Inferior parietal cortex (tissue), 1 donor: ENCODE data around the gene ASZ1.

Experiments used
- DNase-seq: peaks from one replicate; pipeline ENCODE4 v3.0.0-alpha.2; 2016; ENCODE audit errors: extremely low spot score

ASZ1 gene

DNA sequence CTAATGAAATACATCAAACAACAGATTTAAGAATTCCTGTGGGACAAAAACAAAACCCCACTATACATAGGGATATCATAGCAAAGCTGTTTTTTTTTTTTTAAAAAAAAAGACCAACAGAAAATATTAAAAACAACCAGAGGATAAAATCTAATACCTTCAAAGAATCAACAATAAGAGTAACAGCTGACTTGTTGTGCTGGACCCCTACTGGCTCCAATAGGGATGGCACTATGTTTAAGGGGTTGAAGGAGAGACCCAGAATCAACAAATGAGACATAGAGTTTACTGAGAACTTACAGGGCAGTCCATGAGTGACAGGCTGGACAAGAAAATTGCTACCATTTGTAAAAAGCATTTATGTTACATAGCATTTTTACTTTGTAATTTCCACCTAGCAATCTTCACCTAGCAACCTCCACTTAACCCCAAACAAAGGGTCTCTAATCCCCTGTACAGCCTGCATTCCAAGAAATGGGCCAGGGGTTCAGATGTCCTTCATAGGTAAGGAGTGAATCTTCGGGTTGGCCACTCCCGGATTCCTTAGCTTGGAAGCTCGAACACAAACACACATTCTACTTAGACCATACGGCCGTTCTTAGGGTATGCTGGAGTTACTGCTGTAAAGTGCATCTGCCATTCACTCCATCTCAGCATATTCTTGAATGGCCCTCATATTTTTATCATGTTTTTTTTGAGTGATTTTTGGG, 25.8 kb downstream of the ASZ1 start:
- DNase-seq: no peak

DNA sequence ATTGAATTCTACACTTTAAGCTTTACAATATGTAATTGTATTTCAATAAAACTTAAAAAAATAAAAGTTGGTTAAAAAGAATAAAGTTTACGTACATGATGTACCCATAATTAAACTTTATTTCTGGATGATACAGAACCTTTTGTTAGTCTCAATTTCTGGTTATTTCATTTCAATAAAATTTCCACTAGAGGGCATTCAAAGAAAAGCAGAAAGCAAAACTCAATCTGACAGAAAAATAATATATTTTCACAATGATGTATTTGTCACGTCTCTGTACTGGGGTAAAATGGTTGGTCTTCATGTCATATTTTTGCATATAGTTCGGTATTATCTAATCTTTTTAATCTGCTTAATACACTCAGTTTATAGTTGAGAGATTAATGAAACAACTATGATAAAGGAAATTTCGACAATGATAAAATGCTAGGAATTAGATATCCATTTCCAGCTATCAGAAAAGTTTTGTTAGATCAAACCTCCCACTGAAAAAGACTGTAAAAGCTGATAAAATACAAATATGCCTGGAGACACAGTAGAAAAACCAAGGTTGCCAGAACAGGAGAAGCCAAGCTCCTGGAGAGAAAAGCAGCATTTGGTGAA, 27.4 kb downstream of the ASZ1 start:
- DNase-seq: peak; percentile 25

DNA sequence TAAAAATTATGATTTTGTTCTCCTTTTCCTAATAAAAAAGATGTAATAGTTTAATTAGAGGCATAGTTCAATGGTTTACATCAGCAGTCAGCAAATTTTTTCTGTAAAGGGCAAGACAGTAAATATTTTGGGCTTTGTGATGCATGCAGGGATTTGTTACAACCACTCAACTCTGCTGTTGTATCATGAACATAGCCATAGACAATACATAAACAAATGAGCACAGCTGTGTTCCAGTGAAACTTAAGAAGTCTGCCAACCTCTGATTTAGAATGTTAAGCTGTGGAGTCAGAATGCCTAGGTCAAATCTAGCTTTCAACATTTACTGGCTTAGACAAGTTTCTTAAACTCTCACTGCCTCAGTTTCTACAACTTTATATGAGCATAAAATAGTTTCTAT, 31.6 kb downstream of the ASZ1 start:
- no peak for DNase-seq

DNA sequence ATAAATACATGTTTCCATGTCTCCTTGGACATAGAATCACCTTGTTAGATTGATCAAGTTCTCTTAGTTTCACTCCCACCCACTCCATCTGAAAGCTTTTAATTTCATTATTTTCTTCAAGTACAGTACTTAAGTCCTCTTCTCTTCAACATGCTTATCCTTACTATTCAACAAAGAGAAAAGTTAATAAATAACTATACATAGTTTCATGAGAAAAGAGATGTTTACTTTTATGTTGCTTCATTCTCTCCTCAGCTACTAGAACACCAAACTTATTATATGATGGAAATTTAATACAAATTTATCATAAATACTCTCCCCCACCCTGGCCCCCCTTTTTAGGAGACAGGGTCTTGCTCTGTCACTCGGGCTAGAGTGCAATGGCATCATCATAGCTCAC, 33.5 kb downstream of the ASZ1 start:
- no peak for DNase-seq

DNA sequence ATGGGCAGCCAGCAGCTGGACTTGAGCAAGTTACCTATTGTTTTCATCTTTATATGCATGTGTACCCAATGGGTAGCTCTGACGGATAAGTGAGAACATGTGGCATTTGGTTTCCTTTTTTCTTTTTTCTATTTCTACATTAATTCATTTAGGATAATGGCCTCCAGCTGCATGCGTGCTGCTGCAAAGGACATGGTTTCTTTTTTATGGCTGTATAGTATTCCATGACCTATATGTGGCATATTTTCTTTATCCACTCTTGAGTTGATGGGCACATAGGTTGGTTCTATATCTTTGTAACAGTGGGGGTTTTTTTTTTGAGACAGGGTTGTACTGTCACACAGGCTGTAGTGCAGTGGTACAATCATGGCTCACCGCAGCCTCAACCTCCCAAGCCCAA, 37.4 kb downstream of the ASZ1 start:
- no peak for DNase-seq

DNA sequence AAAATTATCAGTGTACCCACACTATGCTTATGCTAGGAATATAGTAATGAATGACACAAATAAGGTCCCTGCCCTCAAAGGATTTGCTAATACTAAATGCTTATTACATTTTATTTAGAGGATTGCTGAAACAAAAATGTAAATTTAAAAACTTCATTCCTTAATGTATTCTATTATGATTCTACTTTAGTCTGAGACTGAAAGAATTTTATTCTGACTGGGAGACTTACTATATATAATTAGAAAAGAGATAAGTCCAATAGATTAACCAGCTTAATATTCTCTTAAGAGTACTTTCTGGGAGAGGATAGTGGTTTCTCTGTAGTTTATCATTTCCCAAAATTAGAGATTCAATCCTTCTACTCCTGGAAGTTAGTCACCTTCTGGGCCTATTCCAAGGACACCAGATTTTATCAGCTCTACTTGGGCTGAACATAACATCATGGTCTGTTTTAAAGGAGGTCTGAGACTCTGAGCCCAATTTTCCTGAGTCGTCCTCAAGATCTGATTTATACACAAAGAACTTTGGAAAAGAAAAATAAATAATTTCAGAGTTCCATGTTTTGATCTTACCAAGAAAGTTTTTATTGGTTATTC, 41.1 kb downstream of the ASZ1 start:
- DNase-seq: no peak

DNA sequence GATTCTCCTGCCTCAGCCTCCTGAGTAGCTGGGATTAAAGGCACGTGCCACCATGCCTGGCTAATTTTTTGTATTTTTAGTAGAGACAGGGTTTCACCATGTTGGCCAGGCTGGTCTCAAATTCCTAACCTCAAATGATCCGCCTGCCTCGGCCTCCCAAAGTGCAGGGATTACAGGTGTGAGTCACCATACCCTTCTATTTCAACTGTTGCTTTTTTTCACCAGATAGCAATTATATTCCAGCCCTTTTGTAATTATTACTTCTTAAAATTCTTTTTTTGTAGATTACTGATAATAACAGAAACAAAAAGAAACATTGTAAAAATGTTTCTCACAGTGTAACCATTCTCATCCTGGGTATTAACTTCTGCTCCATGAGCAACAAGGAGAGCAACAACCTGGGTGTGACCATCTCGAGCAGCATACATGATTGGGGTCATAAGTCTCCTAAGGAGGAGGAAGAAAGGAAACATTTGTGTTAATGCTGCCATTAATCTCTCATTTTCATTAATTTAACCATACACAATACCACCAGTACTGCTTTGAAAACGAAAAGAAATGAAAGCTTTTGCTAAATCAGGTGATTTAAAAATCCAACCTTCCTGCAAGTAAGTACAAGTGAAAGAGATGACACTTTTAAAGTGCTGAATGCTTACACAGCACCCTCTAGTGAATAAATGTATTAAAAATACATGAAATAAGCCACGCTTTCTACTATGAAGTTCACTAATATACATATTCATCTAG, 41.8 kb downstream of the ASZ1 start:
- DNase-seq: peak; percentile 67

DNA sequence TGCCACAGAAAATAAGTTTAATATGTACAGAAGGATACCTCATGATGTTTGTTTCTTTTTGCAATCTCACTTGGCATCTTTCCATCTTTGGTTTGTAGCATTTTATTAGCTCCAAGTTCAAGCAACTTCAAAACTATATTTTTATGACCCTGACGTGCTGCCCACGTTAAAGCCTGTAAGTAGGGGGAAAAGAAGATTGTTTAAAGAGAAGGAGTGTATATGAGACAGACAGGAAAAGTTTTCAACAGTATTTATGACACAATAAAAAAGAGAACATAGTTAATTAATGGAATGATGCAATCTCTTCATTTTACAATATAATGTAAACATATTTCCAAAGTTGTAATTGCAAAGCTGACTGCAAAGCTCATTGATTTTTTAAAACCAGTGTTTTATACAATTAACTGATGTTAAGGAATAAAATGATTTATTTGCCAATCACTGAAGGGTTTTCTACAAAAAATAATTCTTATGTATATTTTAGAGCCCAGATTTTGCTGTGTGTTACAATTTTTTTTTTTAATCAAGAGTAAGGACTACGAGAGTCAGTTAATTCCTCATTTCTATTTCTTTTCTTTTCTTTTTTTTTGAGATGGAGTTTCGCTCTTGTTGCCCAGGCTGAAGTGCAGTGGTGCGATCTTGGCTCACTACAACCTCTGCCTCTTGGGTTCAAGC, 42.5 kb downstream of the ASZ1 start:
- DNase-seq: no peak

DNA sequence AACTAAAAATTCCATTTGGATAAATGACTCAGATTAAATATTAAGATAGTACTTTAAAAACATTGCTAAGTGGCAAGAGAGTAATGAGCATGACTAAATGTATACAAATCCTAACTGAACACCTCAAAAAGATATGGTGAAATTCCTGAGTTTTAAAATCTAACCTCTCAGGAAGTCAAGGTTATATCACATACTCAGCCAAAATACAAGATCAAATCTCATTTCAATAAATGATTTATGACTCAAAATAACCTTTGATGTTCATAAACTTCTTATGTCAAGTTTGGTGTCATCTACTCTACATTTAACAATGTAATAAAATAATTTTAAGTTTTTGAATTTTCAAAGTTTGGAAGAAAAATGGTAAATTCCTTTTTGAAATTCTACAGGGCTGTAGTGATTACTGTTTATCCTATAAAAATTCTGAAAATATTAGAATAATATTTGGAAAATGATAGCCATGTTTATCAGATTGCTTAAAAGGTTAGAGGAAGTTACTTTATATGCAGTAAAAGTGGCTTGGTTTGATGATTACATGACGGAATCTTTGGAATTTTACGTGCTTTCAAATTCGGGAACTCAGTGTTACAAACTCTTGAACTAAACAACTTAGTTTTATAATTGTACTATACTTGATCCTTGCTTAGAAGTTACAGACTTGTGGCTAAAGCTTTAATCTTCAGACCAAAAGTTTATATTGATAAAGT, 43.7 kb downstream of the ASZ1 start:
- DNase-seq: no peak

DNA sequence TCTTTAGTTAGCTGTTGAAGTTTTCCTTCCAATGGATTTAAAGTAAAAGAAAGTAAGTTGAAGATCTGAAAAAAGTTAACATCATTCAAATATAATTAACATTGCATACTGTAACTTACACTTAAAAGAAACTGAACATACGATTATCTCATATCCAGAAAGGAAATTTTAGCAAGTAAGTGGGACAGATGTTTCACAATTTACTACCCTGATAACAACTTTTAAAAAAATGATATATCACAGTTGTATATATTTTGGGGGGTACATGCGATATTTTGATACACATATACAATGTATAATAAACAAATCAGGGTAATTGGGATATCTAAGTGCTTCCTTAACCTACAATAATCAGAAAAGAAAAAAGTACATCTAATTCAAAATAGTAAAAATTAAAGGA, 44.2 kb downstream of the ASZ1 start:
- no peak for DNase-seq

DNA sequence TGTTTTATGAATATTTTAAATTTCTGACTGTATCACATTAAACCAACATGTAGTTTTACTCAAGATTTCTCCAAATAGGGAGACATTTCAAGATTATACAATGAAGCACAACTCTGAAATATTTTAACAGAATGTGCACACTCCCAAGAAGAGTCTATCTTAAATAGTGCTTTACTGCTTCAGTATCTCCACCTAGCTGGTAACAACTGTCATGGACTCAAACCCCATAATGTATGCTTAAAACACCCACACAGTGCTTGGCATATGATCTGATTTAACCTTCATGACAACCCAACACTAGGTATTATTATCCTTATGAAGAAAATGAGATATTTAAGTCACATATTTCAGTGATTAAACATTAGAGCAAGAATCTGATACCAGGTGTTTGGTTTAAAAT, 45.9 kb downstream of the ASZ1 start:
- no peak for DNase-seq

DNA sequence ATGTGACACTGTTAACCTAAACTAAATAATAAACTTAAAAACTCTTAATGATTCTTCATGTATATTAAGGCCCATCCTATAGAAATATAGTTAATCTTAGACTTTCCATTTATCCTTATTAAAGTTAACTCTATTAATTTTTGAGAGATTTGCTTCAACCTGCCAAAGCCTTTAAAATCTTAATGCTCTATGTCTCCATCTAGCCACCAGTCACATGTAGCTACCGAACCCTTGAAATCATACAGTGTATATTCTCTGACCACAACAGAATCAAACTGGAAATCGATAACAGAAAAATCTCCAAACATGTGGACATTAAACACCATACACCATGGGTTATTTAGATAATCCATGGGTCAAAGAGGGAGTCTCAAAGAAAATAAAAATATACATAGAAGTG, 51.9 kb downstream of the ASZ1 start:
- no peak for DNase-seq

DNA sequence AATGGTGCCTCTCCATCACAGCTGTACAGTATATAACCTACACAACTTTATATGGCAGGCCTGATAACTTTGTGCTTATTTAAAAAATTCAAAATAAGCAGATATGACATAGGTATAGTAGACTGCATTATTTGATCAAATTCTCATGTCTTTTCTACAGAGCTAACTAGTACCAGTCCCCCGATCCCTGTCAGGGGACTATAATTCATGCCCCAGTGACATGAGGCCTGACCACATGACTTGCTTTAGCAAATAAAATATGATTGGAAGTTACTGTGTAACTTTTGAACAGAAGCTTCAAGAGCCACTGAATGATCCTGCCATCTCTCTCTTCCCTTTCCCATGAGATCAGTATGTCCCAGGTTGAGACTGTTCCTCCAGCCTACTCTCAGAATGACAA, 55.2 kb downstream of the ASZ1 start:
- no peak for DNase-seq

DNA sequence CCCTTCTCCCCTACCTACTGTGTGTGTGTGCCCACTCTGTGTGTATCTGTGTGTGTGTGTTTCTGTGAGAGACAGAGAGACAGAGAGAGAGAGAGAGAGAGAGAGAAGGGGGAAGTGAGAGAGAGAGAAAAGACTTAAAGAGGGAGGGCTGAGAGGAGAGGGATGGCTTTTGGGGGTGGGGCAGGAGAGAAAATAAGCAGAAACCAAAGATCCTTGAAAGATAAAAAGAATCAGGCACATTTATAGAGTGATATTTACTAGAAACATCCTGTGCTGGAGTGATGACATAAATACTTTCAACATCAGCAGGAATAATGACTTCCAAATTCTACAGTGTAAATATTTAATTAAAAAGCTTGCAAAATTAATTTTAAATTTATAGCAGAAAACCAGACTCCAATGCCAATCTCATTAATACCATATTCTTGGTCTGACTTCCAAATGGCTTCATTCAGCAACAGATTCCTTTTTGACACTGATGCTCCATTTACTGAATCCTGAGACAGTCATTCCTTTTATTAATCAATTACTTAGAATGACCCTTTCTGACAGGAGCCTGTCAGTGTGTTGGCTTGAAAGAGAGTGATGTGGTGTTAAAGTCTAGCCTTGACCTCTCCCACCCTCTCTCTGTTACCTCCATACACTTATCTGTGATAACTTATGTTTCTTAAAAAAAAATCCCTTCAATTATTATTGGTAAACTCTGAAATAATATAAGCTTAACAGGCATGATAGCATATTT, 62.8 kb downstream of the ASZ1 start:
- no peak for DNase-seq

DNA sequence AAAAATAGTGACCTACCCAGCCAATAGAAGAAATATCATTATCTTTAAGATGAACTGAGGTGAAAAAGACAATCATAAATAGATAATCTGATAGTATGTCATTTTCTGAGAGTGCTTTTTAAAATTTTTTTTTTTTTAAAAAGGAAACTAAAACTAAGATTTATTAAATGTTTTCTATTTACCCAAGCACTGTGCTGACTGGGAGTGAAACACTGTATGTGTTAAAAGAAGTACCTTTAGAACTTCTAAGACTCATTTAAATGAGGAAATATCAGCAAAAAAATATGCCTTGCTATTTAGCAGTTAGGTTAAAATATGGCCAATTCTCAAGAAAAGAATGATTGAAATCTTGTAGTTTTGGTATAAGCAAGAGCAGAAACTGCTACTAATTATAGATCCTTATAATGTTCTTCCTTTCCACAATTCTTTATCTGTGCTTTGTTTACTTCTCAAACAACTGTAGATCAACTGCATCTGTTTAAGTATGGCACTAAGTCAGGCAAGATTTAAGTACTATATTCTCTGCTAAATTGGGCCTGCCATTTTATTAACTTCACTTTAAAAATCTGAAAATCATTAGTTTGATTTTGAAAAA, 64.9 kb downstream of the ASZ1 start:
- DNase-seq: no peak

DNA sequence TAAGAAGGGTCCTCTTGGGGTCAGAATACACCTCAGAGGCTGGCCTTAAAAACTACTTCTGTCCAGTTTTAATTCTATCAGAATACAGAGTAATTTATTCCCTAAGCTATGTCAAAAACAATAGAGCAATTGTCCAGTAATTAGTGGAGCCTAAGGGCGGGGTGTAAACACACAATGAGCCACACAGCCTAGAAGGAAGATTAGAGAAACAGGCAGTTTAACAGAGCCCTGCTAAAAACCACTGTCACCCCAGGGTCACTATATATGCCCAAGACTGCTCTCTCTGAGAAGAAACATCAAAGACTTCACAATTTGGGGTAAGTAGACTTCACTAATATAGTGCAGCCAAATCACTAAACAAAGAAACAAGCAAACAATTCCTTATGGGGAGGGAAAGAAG, 77.3 kb downstream of the ASZ1 start:
- DNase-seq: peak; percentile 63

DNA sequence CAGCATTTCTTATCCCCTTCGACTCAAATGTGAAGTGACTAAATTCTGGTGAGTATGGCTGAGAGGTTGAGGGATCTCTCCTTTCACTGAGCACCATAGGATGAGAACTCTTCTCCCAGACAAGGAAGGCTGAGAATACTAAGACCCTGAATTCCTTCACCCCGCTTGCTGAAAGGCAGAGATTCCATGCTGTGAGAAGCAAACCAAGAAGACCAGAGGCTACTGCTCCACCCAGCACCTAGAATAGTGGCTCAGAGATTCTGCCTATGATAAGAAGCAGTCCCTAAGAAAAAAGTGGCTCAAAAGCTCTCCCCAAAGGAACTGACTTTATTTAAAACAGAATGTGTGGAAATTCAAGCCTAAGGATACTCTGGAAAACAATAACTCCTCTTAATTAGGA, 77.7 kb downstream of the ASZ1 start:
- no peak for DNase-seq

DNA sequence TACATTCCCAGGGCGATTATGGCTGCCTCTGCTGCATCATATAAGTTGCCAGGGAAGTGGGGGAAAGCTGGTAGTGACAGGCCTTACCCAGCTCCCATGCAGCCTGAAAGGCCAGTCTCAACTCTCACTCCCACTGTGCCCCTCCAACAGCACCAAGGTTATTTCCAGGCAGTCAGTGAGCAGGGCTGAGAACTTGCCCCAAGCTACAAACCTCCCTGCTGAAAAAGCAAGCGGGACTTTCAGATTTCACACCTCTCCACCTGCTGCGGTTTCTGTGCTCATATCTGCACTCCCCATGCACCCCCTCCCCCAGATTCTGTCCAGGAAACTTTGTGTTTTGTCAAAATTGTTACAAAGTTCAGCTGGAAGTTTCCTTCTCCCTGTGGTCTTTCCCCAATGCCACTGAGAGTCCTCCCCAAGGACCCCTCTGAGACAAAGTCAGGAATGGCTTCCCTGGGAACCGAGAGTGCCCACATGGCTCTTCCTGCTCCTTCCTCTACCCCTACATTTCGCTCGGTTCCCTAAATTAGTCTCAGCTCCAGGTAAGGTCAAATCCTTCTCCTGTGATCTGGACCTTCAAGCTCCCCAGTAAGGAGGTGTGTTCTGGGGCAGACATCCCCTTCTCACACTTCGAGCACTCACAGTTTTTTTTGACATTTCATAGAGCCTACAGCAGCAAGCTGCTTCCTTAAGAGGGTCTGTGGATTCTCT, 79.2 kb downstream of the ASZ1 start:
- DNase-seq: no peak

DNA sequence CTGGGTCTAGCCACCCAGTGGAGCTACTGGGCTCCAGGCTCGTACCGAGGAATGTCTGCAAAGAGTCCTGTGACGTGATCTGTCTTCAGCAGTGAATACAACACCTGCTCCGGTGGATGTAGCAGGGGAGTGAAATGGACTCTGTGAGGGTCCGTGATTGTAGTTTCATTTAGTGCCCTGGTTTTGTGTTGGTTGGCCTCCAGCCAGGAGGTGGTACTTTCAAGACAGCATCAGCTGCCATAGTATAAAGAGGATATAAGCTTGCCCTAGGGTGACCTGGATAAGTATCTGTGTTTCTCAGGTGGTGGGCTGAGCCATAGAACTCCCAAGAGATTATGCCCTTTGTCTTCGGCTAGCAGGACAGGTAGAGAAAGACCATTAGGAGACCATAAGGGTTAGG, 79.8 kb downstream of the ASZ1 start:
- DNase-seq: no peak

DNA sequence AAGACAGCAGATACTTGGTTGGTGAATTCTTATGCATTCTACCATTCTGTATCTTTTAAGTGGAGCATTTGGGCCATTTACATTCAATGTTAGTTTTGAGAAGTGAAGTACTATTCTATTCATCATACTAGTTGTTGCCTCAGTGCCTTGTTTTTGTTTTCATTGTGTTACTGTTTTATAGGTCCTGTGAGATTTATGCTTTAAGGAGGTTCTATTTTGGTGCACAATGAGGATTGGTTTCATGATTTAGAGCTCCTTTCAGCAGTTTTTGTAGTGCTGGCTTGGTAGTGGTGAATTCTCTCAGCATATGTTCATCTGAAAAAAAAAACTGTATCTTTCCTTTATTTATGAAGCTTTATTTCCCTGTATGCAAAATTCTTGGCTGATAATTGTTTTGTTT, 81.1 kb downstream of the ASZ1 start:
- DNase-seq: no peak
